GM18867 (cell line): ENCODE data around the gene PFDN1.

Experiments used
- ATAC-seq: cut with Tn5 transposase; IDR thresholded peaks from one replicate; pipeline ENCODE4 v1.9.1; 2021; ENCODE audit warnings: mild to moderate bottlenecking, moderate library complexity; ENCODE audit not compliant: unreplicated experiment

PFDN1 gene

GRCh38 chr5:140329739-140330481, 27.0 kb upstream of the PFDN1 start:
- no peak for ATAC-seq

DNA sequence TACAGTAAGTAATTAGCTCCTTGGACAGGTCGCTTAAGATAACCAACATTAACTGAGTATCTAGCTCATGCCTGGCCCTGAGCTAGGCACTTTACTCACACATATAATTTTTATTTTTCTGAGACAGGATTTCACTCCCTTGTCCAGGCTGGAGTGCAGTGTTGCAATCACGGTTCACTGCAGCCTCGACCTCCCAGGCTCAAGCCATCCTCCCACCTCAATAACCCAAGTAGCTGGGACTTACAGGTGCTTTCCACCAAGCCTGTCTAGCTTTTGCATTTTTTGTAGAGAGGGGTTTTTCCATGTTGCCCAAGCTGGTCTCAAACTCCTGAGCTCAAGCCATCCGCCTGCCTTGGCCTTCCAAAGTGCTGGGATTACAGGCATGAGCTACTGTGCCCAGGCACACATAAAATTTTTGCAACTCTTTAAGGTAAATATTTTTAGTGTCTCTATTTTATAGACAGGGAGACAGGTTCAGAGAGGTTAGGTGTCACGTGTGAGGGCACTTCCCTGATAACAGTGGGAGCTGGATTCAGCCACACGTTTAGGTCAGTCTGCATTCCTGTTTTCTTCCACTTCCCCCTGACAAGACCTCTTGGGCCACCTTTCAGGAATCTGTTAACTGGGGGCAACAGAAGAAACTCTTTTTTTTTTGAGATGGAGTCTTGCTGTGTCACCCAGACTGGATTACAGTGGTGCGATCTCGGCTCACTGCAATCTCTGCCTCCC, 25.3 kb upstream of the PFDN1 start:
- ATAC-seq, result no peak

GRCh38 chr5:140327589-140327988, 24.7 kb upstream of the PFDN1 start:
- ATAC-seq, result no peak

- ATAC-seq, result no peak
These were observed 22.6 kb upstream of the PFDN1 start for GRCh38 chr5:140325486-140325885.

DNA sequence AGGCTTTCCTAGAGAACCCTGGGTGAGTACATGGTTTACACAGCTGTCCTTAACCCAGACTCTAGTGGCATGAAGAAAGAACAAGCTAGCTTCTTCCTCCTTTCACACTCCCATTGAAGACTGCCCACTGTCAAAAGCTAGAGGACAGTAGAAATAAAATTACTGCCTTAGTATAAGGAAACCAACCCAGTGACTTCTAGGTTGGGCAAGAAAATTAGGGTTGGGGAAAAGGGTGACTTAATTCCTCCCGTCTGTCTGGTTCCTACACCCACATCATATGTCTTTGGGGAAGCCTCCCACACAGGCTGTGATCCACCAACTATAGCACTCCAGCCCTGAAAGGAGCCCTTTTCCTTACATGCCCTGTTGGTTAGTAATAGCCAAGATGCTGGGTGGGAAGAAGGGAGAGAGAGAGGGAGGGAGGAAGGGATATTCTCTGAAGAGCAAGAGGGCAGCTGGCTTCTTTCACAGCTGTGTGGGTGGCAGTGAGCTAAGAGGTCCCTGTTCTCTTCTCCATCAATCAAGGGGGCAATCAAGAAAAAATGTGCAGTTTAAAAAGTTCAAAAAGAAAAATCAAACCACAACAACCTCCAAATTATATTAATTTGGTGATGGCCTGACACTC, 21.8 kb upstream of the PFDN1 start:
- no peak for ATAC-seq

DNA sequence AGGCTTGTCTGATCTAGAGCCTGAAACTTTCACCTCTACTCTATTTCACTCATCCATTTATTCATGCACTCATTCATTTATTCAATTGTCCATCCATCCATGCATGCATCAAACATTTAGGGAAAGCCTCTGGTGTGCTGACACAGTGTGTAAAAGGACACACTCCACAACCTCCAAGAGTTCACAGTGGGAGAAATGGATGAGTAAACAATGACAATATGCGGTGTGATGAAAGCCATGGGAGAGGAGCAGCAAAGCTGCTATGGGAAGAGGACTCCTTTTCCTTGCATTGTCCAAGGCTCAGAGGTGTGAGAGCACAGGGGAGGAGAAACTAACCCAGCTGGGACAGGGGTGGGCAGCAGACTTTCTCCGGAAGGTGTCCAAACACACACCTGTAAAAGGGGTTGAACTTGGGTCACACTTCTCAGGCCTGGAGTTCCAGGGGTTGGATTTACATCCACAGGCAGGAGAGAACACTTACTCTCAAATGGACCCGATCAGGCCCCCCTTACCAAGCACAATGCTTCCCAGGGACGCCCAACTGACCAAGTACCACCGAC, 21.2 kb upstream of the PFDN1 start:
- no peak for ATAC-seq

DNA sequence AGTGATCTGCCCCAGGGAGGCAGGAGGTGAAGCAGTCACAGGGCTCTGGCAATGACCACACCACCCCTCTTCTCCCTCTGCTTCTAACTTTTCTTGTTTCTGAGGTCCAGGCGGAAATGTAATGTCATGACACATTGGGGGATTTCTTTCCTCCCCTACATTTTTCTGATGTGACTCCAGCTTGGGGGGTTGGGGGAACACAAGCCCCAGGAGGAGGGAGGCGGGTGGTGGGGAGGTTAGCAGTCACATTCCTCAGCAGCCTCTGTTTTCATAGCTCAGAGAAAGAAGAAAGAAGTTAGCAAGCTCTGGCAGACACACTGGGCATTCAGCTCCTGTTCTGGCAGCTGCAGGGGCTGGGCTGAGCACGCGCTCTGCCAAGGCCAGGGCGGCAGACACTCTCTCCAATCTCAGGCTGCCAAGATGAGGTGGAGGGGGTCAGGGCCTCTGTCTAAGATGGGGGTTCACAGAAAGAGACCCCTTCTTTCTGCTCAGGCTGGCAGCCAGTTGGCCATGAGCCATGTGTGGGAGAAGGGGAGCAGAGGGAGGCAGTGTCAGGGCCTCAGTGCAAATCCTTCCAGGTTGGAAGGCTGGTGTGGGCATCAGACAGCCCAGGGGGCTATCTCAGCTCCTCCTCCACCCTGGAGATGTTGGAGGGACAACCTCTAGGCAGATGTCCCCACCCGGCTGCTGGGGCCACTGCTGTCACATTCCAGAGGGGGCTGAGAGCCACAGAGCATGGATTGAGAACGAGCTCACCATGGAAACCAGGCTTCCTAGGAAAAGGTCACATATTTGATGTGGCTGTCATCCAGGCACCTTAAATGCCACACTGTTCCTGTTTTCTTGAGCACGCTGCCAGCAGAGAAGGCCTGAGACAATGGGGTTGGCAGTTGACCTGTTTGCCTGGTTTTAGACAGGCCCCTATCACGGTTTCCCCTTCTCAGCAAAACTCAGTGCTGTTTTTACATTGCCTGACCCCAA, 20.1 kb upstream of the PFDN1 start:
- no peak for ATAC-seq

DNA sequence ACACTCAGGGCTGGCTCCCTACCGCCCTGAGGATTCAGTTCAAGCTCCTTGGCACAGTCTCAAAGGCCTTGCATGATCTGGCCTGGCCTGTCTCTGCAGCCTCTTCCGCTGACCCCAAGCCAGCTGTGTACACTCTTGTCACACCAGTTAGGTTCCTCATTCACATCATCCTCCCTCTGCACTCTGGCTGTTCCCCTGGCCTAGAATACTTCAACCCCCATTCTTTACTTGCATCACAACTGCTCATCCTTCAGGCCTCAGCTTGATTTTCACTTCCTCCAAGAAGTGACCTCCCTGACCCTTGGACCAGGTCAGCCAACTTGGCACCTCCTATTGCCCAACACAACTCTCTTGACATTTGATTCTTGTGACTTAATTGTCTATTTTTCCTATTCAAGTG, 18.9 kb upstream of the PFDN1 start:
- ATAC-seq, result peak; percentile 51

DNA sequence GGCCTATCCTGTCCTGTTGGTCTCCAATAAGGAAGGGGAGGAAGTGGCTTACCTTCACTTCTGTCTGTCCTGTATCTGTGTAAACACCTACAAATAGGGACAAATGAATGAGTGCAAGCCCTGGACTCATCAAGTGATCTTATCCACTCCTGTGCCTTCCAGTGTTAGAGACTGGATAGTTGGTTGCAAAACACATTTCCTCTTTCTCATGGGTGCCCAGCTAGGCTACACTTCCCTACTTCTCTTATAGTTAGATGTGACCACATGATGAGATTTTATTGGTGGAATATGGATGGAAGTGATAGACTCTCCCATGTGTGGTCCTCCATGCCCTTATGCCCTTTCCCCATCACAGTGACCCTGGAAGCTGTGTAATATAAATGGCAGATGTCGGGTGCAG, 16.9 kb upstream of the PFDN1 start:
- no peak for ATAC-seq

GRCh38 chr5:140318792-140319191, 15.9 kb upstream of the PFDN1 start:
- ATAC-seq, result no peak

DNA sequence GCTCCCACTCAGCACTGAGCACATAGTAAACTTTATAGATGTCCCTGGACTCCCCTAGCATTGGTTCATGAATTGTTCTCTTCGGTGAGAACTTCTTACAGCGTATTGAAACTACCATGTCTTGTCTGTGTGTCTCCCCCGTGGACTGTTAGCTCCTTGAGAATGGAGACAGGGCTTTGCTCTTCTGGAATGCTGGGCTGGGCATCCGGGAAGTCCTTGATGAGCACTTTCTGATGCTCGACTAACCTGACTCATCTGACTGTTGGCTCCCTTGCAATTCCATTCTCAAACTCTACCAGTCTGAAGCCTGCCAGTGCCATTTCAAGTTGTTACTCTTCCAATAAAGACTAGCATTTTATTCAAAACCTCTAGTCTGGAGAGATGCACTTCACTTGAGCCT, 15.0 kb upstream of the PFDN1 start:
- ATAC-seq, result no peak

GRCh38 chr5:140312791-140313189, 9.9 kb upstream of the PFDN1 start:
- ATAC-seq, result no peak

GRCh38 chr5:140312067-140312790, 9.3 kb upstream of the PFDN1 start:
- no peak for ATAC-seq

DNA sequence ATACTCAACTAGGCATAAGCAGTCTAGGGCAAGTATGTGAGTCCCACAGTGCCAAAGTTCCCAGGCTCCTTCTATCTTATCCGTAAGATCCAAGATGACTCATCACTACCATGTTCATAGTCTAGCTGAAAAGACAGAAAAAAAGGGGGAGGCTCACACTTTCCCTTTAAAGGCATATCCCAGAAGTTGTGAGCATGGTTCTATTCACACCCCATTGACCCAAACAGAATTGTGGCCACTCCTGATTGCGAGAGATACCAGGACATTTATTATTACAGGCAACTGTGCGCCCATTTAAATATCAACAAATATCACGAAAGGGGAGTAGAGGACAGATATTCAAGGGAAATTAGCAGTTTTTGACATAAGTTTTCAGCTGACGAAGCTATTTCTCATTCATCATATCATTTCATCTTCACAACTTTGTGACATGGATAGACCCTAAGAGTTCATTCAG, 8.1 kb upstream of the PFDN1 start:
- no peak for ATAC-seq

DNA sequence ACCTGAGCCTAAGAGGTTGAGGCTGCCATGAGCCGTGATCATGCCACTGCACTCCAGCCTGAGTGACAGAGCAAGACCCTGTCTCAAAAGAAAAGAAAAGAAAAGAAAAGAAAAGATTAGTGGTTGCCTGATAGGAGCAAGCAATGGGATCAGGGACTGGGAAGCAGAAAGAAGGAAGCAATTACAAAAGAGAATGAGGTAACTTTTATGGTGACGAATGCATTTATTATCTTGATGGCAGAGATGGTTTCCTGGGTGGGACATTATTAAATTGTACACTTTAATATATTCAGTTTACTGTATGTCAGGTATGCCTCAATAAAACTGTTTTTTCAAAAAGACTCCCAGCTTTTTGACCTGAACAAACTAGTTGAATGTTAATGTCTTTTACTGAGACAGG, 7.5 kb upstream of the PFDN1 start:
- ATAC-seq, result no peak

DNA sequence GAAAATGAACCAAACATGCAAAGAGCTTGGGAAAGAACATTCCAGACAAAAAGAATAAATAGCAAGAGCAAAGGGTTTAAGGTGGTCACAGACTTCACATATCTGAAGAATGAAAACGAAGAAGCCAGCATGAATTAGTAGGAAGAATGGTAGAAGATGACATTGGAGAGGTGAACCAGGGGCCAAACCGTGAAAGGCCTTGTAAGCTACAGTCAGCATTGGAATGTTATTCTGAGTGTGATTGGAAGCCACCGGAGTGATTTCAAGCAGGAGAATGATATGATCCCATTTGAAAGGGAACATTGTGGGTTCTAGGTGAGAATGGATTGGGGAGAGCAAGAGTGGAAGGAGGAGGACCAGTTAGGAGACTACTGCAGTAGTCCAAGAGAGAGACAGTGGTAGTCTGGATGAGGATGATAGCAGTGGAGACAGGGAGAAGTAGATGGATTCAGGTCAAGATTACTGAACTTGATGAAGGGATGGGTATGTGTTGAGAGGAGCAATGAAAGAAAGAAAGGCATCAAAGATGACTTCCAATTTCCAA, 6.9 kb upstream of the PFDN1 start:
- no peak for ATAC-seq

GRCh38 chr5:140305471-140305870, 2.6 kb upstream of the PFDN1 start:
- no peak for ATAC-seq

DNA sequence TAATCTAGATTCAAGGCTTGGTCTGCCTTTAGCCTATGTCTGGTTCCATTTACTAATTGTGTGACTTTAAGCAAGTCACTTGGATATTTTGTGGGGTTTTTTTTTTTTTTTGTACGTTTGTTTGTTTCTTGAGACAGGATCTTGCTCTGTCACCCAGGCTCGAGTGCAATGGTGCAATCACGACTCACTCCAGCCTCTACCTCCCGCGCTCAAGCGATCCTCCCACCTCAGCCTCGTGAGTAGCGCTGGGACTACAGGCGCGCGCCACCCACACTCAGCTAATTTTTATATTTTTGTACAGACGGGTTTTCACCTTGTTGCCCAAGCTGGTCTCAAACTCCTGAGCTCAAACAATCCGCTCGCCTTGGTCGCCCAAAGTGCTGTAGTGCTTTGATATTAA, 1.1 kb upstream of the PFDN1 start:
- no peak for ATAC-seq

GRCh38 chr5:140301136-140301535, 1.8 kb downstream of the PFDN1 start:
- ATAC-seq, result no peak

GRCh38 chr5:140299056-140299455, 3.8 kb downstream of the PFDN1 start:
- ATAC-seq, result no peak
